LNCaP clone FGC (cell line): ENCODE results near the gene PTPN18.

Experiments used
- DNase-seq: peaks from one replicate; pipeline ENCODE4 v3.0.0-alpha.2; 2011; ENCODE audit warnings: low read depth
- H3K4me3 ChIP-seq: 2 replicates; pipeline ENCODE4 v1.5.1; 2011; ENCODE audit warnings: mild to moderate bottlenecking, low read depth, low read length, control low read depth
- CTCF ChIP-seq: IDR thresholded peaks from 2 replicates; pipeline ENCODE4 v1.5.1; 2012; ENCODE audit warnings: mild to moderate bottlenecking; ENCODE audit not compliant: control insufficient read depth, insufficient read depth; ENCODE audit errors: extremely low read depth

PTPN18 gene

GRCh38 chr2:130341562-130342019 lies 14.3 kb upstream of the PTPN18 start:
- no peak for TF ChIP-seq CTCF
- no peak for DNase-seq
- H3K4me3 ChIP-seq, result peak overlapping the region; percentile 59

GRCh38 chr2:130342020-130342532 lies 13.8 kb upstream of the PTPN18 start:
- TF ChIP-seq CTCF, result no peak
- peak; percentile 88 for DNase-seq
- H3K4me3 ChIP-seq, result peak overlapping the region; percentile 59

GRCh38 chr2:130342533-130343275 lies 13.2 kb upstream of the PTPN18 start, which contains the start of gene IMP4:
Gene IMP4, plus strand, starts transcription at chr2:130342897. Its CDS starts 36 bp downstream, at chr2:130342933.
- peak; percentile 51 for TF ChIP-seq CTCF
- peak within 1 kb of the TSS; percentile 59 for H3K4me3 ChIP-seq
- peak; percentile 99 for DNase-seq

- DNase-seq, result no peak
- H3K4me3 ChIP-seq, result no peak overlapping the region; the same call in 1 of the 2 replicates
- TF ChIP-seq CTCF, result no peak
These were observed 11.3 kb upstream of the PTPN18 start for GRCh38 chr2:130344578-130344977.

GRCh38 chr2:130345091-130345490 lies 10.8 kb upstream of the PTPN18 start:
- no peak overlapping the region for H3K4me3 ChIP-seq
- DNase-seq, result no peak
- no peak for TF ChIP-seq CTCF

- TF ChIP-seq CTCF, result no peak
- no peak overlapping the region for H3K4me3 ChIP-seq
- no peak for DNase-seq
These were observed 10.2 kb upstream of the PTPN18 start for GRCh38 chr2:130345611-130346010.
